GM19397 (cell line): Measurements from ENCODE around the gene DHRSX.
"Not testable (repeated sequence)": the region's sequence is repeated elsewhere in the genome, so short reads cannot be mapped to it uniquely, and the experiment has no call there.

Source experiments
- ATAC-seq: cut with Tn5 transposase; IDR thresholded peaks from one replicate; pipeline ENCODE4 v1.9.1; 2021; ENCODE audit warnings: mild to moderate bottlenecking, moderate library complexity; ENCODE audit not compliant: unreplicated experiment

DHRSX gene

GRCh38 chrX:2477313-2477712 lies 23.5 kb downstream of the DHRSX start:
- ATAC-seq = not testable (repeated sequence)

- ATAC-seq = no peak
Observed at GRCh38 chrX:2474963-2475726, 25.6 kb downstream of the DHRSX start.

- no peak for ATAC-seq
Observed at GRCh38 chrX:2474280-2474962, 26.4 kb downstream of the DHRSX start.

- ATAC-seq = not testable (repeated sequence)
Observed at GRCh38 chrX:2473064-2473463, 27.7 kb downstream of the DHRSX start.

GRCh38 chrX:2471641-2472040 lies 29.1 kb downstream of the DHRSX start:
- ATAC-seq = no peak

- ATAC-seq = not testable (repeated sequence)
Observed at GRCh38 chrX:2471126-2471525, 29.6 kb downstream of the DHRSX start.

GRCh38 chrX:2469852-2470251 lies 30.9 kb downstream of the DHRSX start:
- not testable (repeated sequence) for ATAC-seq

- no peak for ATAC-seq
Observed at GRCh38 chrX:2469196-2469685, 31.5 kb downstream of the DHRSX start.

- no peak for ATAC-seq
Observed at GRCh38 chrX:2468261-2469195, 32.2 kb downstream of the DHRSX start.

GRCh38 chrX:2466876-2467656 lies 33.7 kb downstream of the DHRSX start:
- ATAC-seq = no peak

GRCh38 chrX:2464677-2465166 lies 36.1 kb downstream of the DHRSX start:
- no peak for ATAC-seq

GRCh38 chrX:2463973-2464676 lies 36.7 kb downstream of the DHRSX start:
- no peak for ATAC-seq

GRCh38 chrX:2463481-2463880 lies 37.3 kb downstream of the DHRSX start:
- not testable (repeated sequence) for ATAC-seq

- ATAC-seq = no peak
Observed at GRCh38 chrX:2462780-2463179, 38.0 kb downstream of the DHRSX start.

- no peak for ATAC-seq
Observed at GRCh38 chrX:2462074-2462473, 38.7 kb downstream of the DHRSX start.

- no peak for ATAC-seq
Observed at GRCh38 chrX:2461711-2462016, 39.1 kb downstream of the DHRSX start.

GRCh38 chrX:2460821-2461710 lies 39.7 kb downstream of the DHRSX start:
- not testable (repeated sequence) for ATAC-seq

GRCh38 chrX:2460048-2460447 lies 40.7 kb downstream of the DHRSX start:
- not testable (repeated sequence) for ATAC-seq

- ATAC-seq = no peak
Observed at GRCh38 chrX:2458309-2458708, 42.5 kb downstream of the DHRSX start.
